ENCODE results near the gene PLSCR1.
"Not testable (repeated sequence)": the region's sequence is repeated elsewhere in the genome, so short reads cannot be mapped to it uniquely, and the experiment has no call there.

The PLSCR1 gene

DNA sequence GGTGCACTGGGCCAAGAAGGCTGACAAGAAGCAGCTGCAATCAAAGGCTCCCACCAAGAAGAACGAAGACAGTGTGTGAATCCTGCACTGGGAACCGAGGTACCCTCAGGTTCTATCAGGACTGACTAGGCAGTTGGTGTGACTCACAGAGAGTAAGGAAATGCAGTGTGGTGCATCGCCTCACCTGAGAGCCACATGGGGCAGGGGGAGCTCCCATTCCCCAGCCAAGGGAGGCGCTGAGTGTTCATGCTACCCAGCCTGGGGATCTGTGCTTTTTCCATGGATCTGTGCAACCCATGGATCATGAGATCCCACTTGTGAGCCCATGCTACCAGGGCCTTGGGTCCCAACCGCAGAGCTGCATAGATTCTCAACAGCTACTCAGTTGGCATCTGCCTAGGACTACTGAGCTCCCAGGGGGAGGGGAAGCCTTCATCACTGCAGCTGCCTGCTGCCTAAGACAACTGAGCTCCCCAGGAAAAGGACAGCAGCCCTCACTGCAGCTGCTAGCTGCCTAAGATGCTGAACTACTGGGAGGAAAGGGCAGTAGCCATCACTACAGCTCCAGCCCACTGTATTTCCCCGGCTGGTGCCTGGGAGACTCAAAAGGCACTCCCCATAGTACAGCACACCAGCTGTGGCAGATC, 68.2 kb downstream of the PLSCR1 start:
- DNase-seq (ENCODE audit: low read depth in 1 of 2, low spot score in 1 of 2), result no peak

GRCh38 chr3:146474976-146475375, 69.4 kb downstream of the PLSCR1 start:
- DNase-seq (ENCODE audit: low read depth in 1 of 2, low spot score in 1 of 2), result not testable (repeated sequence)

- no peak for DNase-seq (ENCODE audit: low read depth in 1 of 2, low spot score in 1 of 2)
Observed at GRCh38 chr3:146473726-146474125, 70.7 kb downstream of the PLSCR1 start.

DNA sequence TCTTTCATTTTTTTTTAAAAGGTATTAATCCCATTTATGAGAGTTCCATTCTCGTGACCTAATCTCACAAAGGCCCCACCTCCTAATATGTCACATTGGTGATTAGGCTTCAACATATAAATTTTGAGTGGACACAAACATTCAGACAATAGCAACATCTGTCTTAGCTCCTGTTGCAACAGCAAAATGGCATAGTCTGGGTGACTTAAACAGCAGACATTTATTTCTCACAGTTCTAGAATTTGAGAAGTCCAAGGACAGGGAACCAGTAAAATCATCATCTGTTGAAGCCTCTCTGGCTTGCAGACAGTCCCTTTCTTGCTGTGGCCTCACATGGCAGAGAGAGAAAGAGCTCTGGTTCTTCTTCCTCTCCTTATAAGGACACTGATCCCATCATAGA, 71.8 kb downstream of the PLSCR1 start:
- no peak for DNase-seq (ENCODE audit: low read depth in 1 of 2, low spot score in 1 of 2)

- no peak for DNase-seq (ENCODE audit: low read depth in 1 of 2, low spot score in 1 of 2)
Observed at GRCh38 chr3:146471012-146471411, 73.4 kb downstream of the PLSCR1 start.

DNA sequence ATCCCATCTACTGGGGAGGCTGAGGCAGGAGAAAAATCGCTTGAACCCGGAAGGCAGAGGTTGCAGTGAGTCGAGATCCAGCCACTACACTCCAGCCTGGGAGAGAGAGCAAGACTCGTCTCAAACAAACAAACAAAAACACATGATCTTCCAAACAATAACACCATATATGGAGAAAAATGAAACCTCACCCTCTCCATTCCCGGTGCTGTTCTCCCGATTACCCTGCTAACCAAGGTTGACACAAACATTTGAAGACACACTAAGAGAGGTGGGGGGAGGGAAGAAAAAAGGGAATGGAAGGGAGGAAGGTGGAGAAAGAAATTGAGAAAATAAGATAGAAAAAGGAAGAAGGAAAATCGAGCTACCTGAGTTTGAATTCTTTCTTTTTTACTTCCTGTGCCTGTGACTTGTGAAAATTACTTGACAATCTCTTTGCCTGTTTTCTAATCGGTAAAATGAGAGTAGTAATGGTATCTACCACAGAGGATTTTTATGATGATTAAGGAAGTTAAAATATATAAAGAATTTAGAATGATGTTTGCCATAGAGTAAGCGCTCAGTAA, 73.9 kb downstream of the PLSCR1 start:
- no peak for DNase-seq (ENCODE audit: low read depth in 1 of 2, low spot score in 1 of 2)

DNA sequence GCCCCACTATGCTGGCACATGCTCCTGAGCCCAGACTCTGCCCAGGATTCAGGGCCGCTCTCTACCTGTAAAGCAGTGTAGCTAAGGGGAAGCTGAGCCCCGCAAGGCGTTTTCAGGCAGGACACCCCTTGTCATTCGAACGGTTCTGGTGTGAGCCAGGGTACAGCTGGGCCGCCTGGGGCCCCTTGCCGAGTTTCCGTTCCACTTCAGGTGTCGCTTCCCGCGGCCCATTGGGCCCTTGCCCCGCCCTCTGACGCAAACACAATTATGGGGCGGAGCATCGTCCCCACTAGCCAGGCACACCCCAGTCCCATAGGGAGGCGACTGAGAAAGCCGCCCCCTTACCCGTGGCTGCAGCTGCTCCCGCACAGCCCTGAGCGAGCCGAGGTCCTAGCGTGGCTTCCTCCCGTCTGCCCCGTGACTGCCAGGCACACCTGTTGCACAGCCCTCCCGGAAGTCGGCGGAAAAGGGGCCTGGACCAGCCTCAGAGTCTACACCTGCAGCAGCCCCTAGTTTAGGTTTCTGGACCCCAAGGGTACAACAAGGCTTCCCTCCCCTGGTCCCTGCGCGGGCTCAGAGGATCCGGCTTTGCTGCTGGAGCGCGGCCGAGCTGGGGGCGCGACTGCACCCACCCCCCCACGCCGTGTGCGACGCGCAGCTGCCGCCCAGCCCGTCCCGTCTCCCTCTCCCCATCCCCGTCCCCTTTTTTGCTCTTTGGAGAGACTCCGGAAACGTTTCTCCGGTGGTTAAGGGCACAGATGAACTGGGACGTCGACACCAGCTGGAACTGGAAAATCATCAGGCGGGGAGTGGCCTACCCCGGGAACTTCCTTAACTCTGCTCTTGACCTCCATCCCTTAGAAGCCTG, 75.0 kb downstream of the PLSCR1 start, which contains the start of gene PLSCR2:
Gene PLSCR2 (minus strand): TSS at position 412 of the 868 bp plus-strand sequence. CDS start 9,657 bp downstream, outside the sequence.
- peak; percentile 37 to 60 for DNase-seq (ENCODE audit: low read depth in 1 of 2, low spot score in 1 of 2)

- DNase-seq (ENCODE audit: low read depth in 1 of 2, low spot score in 1 of 2), result no peak
Observed at GRCh38 chr3:146468671-146469149, 75.7 kb downstream of the PLSCR1 start.

DNA sequence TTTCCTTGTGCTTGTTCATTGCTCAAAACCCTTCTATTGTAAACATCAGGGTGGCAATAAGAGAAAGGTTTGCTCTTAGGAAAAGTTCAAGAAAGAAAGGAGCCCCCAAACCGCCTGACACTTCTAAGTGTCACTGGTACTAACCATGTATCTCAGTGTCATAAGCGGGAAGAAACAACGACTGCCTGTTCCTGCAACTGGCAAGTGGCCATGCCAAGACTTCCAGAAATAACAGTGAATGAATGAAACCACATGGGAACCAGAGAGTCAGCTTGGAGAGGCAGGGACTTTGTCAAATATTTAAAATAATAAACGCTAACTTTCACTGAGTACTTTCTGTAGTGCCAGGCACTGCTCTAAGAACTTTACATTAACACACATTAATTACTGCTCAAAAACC, 76.2 kb downstream of the PLSCR1 start:
- no peak for DNase-seq (ENCODE audit: low read depth in 1 of 2, low spot score in 1 of 2)

- DNase-seq (ENCODE audit: low read depth in 1 of 2, low spot score in 1 of 2), result no peak
Observed at GRCh38 chr3:146466604-146467003, 77.8 kb downstream of the PLSCR1 start.

DNA sequence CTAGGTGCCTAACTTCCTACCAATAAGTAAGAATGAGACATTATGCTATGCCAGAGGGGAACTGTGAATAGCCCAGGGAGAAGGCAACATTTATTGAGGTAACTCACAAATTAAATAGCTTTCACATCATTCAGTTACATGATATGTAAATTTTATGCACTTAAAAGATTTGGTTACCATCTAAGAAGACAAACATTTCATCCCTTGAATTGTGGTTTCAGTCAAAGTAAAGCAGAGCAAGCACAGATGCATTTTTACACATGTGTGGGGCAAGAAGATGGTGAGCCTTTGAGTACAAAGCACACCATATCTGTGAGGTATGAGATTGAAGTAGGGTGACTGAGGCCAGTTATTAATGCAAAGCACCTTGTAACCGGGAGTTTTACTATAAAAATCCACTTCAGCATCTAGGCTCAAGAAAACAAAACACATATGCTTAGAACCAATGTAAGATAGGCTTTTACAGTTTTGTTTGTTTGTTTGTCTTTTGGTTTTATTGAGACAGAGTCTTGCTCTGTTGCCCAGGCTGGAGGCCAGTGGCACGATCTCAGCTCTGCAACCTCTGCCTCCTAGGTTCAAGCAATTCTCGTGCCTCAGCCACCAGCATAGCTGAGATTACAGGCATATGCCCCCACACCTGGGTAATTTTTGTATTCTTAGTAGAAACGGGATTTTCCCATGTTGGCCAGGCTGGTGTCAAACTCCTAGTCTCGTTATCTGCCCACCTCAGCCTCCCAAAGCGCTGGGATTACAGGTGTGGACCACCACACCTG, 78.5 kb downstream of the PLSCR1 start:
- DNase-seq (ENCODE audit: low read depth in 1 of 2, low spot score in 1 of 2), result no peak

Data from activated T-helper 1 cell treated with anti-CD3 and anti-CD28 coated beads, Interleukin-2, amount 50 U/mL, for 16 hours (primary cell).